Measurements from ENCODE around the gene SEPHS1. TPM values are rescaled to one million over a fixed set of nuclear protein-coding genes. Genes with fewer than 3 reads are reported as not detected.
A peak's percentile ranks its signal among the peaks of the same experiment; 100 is the strongest.

The SEPHS1 gene
- total and polyA plus RNA-seq, 7 donors = 25.9 to 41.0 (median 33.5) TPM

DNA sequence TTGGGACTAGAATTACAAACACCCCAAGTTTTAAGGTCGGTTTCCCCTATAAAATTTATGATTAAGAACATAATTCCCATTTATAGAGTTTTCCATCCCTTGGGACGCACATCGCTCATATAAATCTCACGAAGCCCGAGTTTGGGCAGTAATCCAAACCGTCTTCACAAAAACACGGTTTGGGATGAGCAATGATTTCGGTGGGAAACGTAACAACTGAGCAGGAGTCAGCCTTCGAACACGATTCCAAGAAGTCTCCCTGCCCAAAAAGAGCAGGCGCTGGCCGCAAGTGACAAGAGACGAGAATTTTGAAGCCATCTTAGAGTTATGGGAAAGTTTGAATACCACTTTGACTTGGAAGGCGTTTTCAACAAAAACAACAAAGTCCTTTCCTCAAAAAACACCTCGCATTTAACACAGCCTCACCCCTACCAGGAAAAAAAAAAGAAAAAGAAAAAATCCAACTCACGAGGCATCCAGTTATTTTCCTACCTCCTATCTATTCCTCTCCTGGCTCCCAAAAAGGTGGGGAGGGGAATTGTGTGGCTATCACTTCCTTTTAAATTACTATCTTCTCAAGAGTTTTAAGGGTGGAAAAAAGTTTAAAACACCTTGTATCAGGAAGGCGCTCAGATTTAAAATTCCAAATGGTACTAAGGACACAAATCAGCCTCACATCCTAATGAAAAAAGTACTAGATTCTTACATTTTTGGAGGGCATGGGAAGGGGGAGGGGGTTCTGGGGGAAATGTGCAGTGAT, 1.6 kb downstream of the SEPHS1 start:
- Histone ChIP-seq H3K36me3 (no peaks in the 10 kb centered on the region), H3K9me3 (no peaks in the 10 kb centered on the region), H3K27me3 (no peaks in the 10 kb centered on the region), H3K4me3 (peak overlapping the region; percentile 69 to 91 (median 87)), H3K4me1 (peaks cover 0 to 32% (median 28%) of the 10 kb centered on the region in 4 donors), H3K27ac (peak overlapping the region; percentile 95 to 97 (median 96))
- peak; percentile 77 for DNase-seq
- intact Hi-C loops (cut with DNase I) = loop anchor here (2.0 to 5.0 kb wide), 3 partner anchors 46 to 1531 kb away; partner anchors contain the start of genes PHYH, SUV39H2 and UPF2
- TF ChIP-seq POLR2A (IDR thresholded peaks at IDR 0.05) (no peak), POLR2AphosphoS5 (IDR thresholded peaks at IDR 0.05) (peak in 2 of 4 donors; percentile 13 to 36)
- 7 to 37% methylated on average over 18 of the region's 18 CpGs for WGBS, 2 donors

DNA sequence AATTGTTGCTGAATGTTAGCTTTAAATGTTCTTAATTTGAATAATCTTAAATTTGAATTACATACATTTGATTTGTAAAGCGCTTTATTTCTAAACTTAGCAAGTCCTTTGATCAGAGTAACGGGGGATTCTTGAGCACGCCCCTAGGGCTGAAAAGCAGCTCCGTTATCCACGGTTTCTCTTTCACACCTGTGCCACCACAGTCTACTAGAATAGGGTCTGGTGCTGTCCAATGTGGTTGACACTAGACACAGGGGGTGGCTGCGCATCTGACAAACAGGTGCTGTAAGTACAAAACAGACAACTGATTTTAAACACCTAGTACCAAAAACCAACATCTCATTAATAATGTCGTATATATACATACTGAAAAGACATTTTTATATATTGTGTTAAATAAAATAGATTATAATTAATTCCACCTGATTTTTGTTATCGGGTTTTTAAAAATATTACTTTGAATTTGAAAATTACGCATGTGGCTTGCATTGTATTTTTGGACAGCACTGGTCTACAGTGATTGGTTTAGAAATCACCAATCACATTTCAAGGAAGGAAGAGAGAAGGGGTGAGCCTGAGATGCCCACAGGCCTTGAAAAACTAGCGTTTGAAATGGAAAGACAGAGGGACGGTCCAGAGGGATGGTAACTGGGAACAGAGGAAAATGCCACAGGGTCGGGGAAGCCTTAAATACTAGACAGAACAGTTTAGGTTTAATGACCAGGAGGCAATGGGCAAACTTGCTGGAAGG, 7.3 kb downstream of the SEPHS1 start:
- intact Hi-C loops (cut with DNase I) = no loop called here
- Histone ChIP-seq H3K27ac (peak overlapping the region in 2 of 4 donors; percentile 51 to 55), H3K27me3 (no peaks in the 10 kb centered on the region), H3K4me3 (no peak overlapping the region), H3K4me1 (peaks cover 0 to 34% (median 31%) of the 10 kb centered on the region in 4 donors), H3K36me3 (peaks cover 0 to 7% (median 2%) of the 10 kb centered on the region in 4 donors), H3K9me3 (no peaks in the 10 kb centered on the region)
- 74 to 88% methylated on average over 12 of the region's 12 CpGs for WGBS, 2 donors
- DNase-seq = no peak
- TF ChIP-seq, protein P1, sequence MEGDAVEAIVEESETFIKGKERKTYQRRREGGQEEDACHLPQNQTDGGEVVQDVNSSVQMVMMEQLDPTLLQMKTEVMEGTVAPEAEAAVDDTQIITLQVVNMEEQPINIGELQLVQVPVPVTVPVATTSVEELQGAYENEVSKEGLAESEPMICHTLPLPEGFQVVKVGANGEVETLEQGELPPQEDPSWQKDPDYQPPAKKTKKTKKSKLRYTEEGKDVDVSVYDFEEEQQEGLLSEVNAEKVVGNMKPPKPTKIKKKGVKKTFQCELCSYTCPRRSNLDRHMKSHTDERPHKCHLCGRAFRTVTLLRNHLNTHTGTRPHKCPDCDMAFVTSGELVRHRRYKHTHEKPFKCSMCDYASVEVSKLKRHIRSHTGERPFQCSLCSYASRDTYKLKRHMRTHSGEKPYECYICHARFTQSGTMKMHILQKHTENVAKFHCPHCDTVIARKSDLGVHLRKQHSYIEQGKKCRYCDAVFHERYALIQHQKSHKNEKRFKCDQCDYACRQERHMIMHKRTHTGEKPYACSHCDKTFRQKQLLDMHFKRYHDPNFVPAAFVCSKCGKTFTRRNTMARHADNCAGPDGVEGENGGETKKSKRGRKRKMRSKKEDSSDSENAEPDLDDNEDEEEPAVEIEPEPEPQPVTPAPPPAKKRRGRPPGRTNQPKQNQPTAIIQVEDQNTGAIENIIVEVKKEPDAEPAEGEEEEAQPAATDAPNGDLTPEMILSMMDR (IDR thresholded peaks at IDR 0.05) = no peak
- no peak for TF ChIP-seq EP300 (IDR thresholded peaks at IDR 0.05)
- TF ChIP-seq POLR2AphosphoS5 (IDR thresholded peaks at IDR 0.05) = no peak
- TF ChIP-seq POLR2A (IDR thresholded peaks at IDR 0.05) = no peak

- peak overlapping the region in 2 of 4 donors; percentile 51 to 55 for H3K27ac ChIP-seq
- DNase-seq = no peak
- TF ChIP-seq, protein P1 (IDR thresholded peaks at IDR 0.05) = no peak
- TF ChIP-seq EP300 (IDR thresholded peaks at IDR 0.05) (no peak), POLR2AphosphoS5 (IDR thresholded peaks at IDR 0.05) (no peak), POLR2A (IDR thresholded peaks at IDR 0.05) (no peak)
- intact Hi-C loops (cut with DNase I) = no loop called here
- 80 to 88% methylated on average over 9 of the region's 9 CpGs for WGBS, 2 donors
- H3K4me1 ChIP-seq = peaks cover 0 to 30% (median 24%) of the 10 kb centered on the region in 4 donors
- H3K4me3 ChIP-seq = no peak overlapping the region
- peaks cover 0 to 13% (median 5%) of the 10 kb centered on the region in 4 donors for H3K36me3 ChIP-seq
- H3K9me3 ChIP-seq = no peaks in the 10 kb centered on the region
- no peaks in the 10 kb centered on the region for H3K27me3 ChIP-seq
These were observed 8.0 kb downstream of the SEPHS1 start for GRCh38 chr10:13340068-13340467.

GRCh38 chr10:13338390-13339110, 9.5 kb downstream of the SEPHS1 start:
- 47 to 69% methylated on average over 10 of the region's 10 CpGs for WGBS, 2 donors
- H3K4me1 ChIP-seq = peaks cover 0 to 30% (median 24%) of the 10 kb centered on the region in 4 donors
- peaks cover 0 to 21% (median 9%) of the 10 kb centered on the region in 4 donors for H3K36me3 ChIP-seq
- TF ChIP-seq POLR2AphosphoS5 (IDR thresholded peaks at IDR 0.05) (peak in 3 of 4 donors; percentile 39 to 63 (median 56)), EP300 (IDR thresholded peaks at IDR 0.05) (no peak)
- H3K27me3 ChIP-seq = no peaks in the 10 kb centered on the region
- peak overlapping the region in 1 of 4 donors; percentile 12 for H3K4me3 ChIP-seq
- H3K9me3 ChIP-seq = no peaks in the 10 kb centered on the region
- H3K27ac ChIP-seq = peak overlapping the region in 3 of 4 donors; percentile 45 to 53 (median 51)
- no peak for DNase-seq
- intact Hi-C loops (cut with DNase I) = no loop called here

GRCh38 chr10:13337827-13338196, 10.3 kb downstream of the SEPHS1 start:
- intact Hi-C loops (cut with DNase I) = no loop called here
- Histone ChIP-seq H3K9me3 (no peaks in the 10 kb centered on the region), H3K4me3 (no peak overlapping the region), H3K4me1 (peaks cover 0 to 30% (median 24%) of the 10 kb centered on the region in 4 donors), H3K27me3 (no peaks in the 10 kb centered on the region), H3K27ac (peak overlapping the region in 1 of 4 donors; percentile 51), H3K36me3 (peaks cover 0 to 29% (median 11%) of the 10 kb centered on the region in 4 donors)
- DNase-seq = no peak
- TF ChIP-seq POLR2A (IDR thresholded peaks at IDR 0.05) (no peak), POLR2AphosphoS5 (IDR thresholded peaks at IDR 0.05) (no peak), EP300 (IDR thresholded peaks at IDR 0.05) (no peak)
- TF ChIP-seq, protein P1 (IDR thresholded peaks at IDR 0.05) = no peak
- WGBS, 2 donors = 22 to 63% methylated on average over 6 of the region's 6 CpGs

Data from sigmoid colon (tissue), 7 donors.